Right lobe of liver (tissue), 6 donors: ENCODE data around the gene FBLN2. TPM values are rescaled to one million over a fixed set of nuclear protein-coding genes. Genes with fewer than 3 reads are reported as not detected.
A peak's percentile ranks its signal among the peaks of the same experiment; 100 is the strongest.

Source experiments
- ATAC-seq, 4 donors: fragments of 200-7000 bp; cut with Tn5 transposase; one replicate each; pipeline ENCODE4 v1.9.1; 2020; ENCODE audit warnings: mild to moderate bottlenecking in 4 of 4, moderate library complexity in 4 of 4
- DNase-seq, 3 donors: peaks; one replicate each; pipeline ENCODE4 v3.0.0-alpha.2; 2020
- H3K27ac ChIP-seq, 3 donors: fragments of 200-600 bp; one replicate each; pipeline ENCODE4 v1.8.0; 2022
- H3K27me3 ChIP-seq, 2 donors: fragments of 200-600 bp; one replicate each; pipeline ENCODE4 v1.8.0; 2022
- H3K36me3 ChIP-seq, 4 donors: fragments of 200-600 bp; sonication (generic) in 1 of 4; one replicate each; pipeline versions ENCODE4 v1.5.1 to v1.8.0; 2017 to 2022; ENCODE audit warnings: control low read depth in 1 of 4
- H3K4me1 ChIP-seq, 4 donors: fragments of 200-600 bp; sonication (generic) in 1 of 4; one replicate each; pipeline versions ENCODE4 v1.5.1 to v1.8.0; 2017 to 2022; ENCODE audit warnings: control low read depth in 1 of 4
- H3K4me3 ChIP-seq, 3 donors: fragments of 200-600 bp; one replicate each; pipeline ENCODE4 v1.8.0; 2022
- H3K9me3 ChIP-seq, 4 donors: fragments of 200-600 bp; sonication (generic) in 1 of 4; one replicate each; pipeline versions ENCODE4 v1.5.1 to v1.8.0; 2017 to 2022; ENCODE audit warnings: control low read depth in 1 of 4
- CTCF ChIP-seq, 4 donors: fragments of 200-600 bp in 3 of 4; fragments of 450-650 bp in 1 of 4; IDR thresholded peaks; one replicate each; pipeline versions ENCODE4 v1.5.1 to v1.8.0; 2016 to 2022; ENCODE audit warnings: antibody characterized with exemption in 4 of 4, mild to moderate bottlenecking in 2 of 4
- POLR2A ChIP-seq: fragments of 450-650 bp; IDR thresholded peaks from one replicate; pipeline ENCODE4 v1.6.1; 2017; ENCODE audit warnings: antibody characterized with exemption, mild to moderate bottlenecking
- WGBS: methylation state at CpG from one replicate; pipeline ENCODE4 v1.1.6; 2018; ENCODE audit warnings: low coverage, low lambda C conversion rate; ENCODE audit not compliant: insufficient coverage; ENCODE audit errors: missing lambda C conversion rate; 5-methylcytosine and 5-hydroxymethylcytosine counted together
- intact Hi-C, 2 donors: fragments of 100-400 bp; cut with DNase I; formaldehyde crosslinking; loops; one replicate each; pipeline versions ENCODE4 v1.11.2 to v1.14.1; 2022
- total RNA-seq, 6 experiments: library from RNA; depleted of rRNA in 2 of 6; stranded (reverse); fragments of >200 nt in 2 of 6; fragmentation: NEBNext Ultra II Directional in 3 of 6; extraction: Animal tissue kit (Norgen Biotek cat#: 25700) in 3 of 6; gene quantifications; one replicate each; pipeline versions ENCODE4 v1.1.0 to v1.2.4, GENCODE V29; 2016 to 2023
- donor health status: DM: no; HTN: yes; CAD: no.
- donor health status: DM: no; HTN: no; CAD: no.
- donor health status: DM: no; HTN: no; CAD: no.
- donor health status: DM: no; HTN: yes; CAD: no.
- donor health status: DM: no; HTN: yes; CAD: no.

The FBLN2 gene
- total RNA-seq, 6 experiments from 2014 or later: 1.9 to 4.0 (median 2.7) TPM

- WGBS: 65% methylated on average over 5 of the region's 13 CpGs
- H3K36me3 ChIP-seq: no peaks in the 10 kb centered on the region
- H3K27ac ChIP-seq: no peak overlapping the region
- DNase-seq (peak in 1 of 3 donors; percentile 31), ATAC-seq (no peak)
- no peaks in the 10 kb centered on the region for H3K4me1 ChIP-seq
- no peak overlapping the region for H3K4me3 ChIP-seq
- no peaks in the 10 kb centered on the region for H3K9me3 ChIP-seq
- no peaks in the 10 kb centered on the region for H3K27me3 ChIP-seq
- TF ChIP-seq POLR2A: no peak
- TF ChIP-seq CTCF (IDR thresholded peaks at IDR 0.05): no peak
- intact Hi-C loops: no loop called here
Observed at GRCh38 chr3:13619661-13620230, 70.8 kb downstream of the FBLN2 start.

GRCh38 chr3:13620281-13620680 is 71.4 kb downstream of the FBLN2 start:
- Histone ChIP-seq H3K4me1 (no peaks in the 10 kb centered on the region), H3K4me3 (no peak overlapping the region), H3K27me3 (no peaks in the 10 kb centered on the region), H3K9me3 (no peaks in the 10 kb centered on the region), H3K27ac (no peak overlapping the region), H3K36me3 (no peaks in the 10 kb centered on the region)
- 80% methylated on average over 1 of the region's 4 CpGs for WGBS
- ATAC-seq: no peak
- intact Hi-C loops: no loop called here
- no peak for TF ChIP-seq POLR2A
- no peak for TF ChIP-seq CTCF (IDR thresholded peaks at IDR 0.05)
- DNase-seq: peak in 1 of 3 donors; percentile 41

GRCh38 chr3:13620776-13621365 is 71.9 kb downstream of the FBLN2 start:
- 70% methylated on average over 2 of the region's 12 CpGs for WGBS
- no peak overlapping the region for H3K27ac ChIP-seq
- TF ChIP-seq POLR2A: no peak
- TF ChIP-seq CTCF (IDR thresholded peaks at IDR 0.05): no peak
- H3K27me3 ChIP-seq: no peaks in the 10 kb centered on the region
- no peaks in the 10 kb centered on the region for H3K36me3 ChIP-seq
- intact Hi-C loops: no loop called here
- H3K4me1 ChIP-seq: no peaks in the 10 kb centered on the region
- no peaks in the 10 kb centered on the region for H3K9me3 ChIP-seq
- DNase-seq: peak in 1 of 3 donors; percentile 31
- ATAC-seq: no peak
- no peak overlapping the region for H3K4me3 ChIP-seq

- DNase-seq: peak in 1 of 3 donors; percentile 54
- H3K9me3 ChIP-seq: no peaks in the 10 kb centered on the region
- H3K27me3 ChIP-seq: no peaks in the 10 kb centered on the region
- WGBS: 85% methylated on average over 13 of the region's 31 CpGs
- H3K4me1 ChIP-seq: no peaks in the 10 kb centered on the region
- H3K27ac ChIP-seq: no peak overlapping the region
- no peaks in the 10 kb centered on the region for H3K36me3 ChIP-seq
- H3K4me3 ChIP-seq: no peak overlapping the region
- intact Hi-C loops: no loop called here
- peak in 1 of 4 donors; percentile 15 for ATAC-seq
- TF ChIP-seq POLR2A: no peak
- no peak for TF ChIP-seq CTCF (IDR thresholded peaks at IDR 0.05)
Observed at GRCh38 chr3:13621381-13622221, 72.7 kb downstream of the FBLN2 start.
